HG03135 (cell line): ENCODE data around the gene P2RY14.

Source experiments
- ATAC-seq: cut with Tn5 transposase; IDR thresholded peaks from one replicate; pipeline ENCODE4 v1.9.1; 2021; ENCODE audit warnings: mild to moderate bottlenecking, moderate library complexity; ENCODE audit not compliant: unreplicated experiment

P2RY14 gene

DNA sequence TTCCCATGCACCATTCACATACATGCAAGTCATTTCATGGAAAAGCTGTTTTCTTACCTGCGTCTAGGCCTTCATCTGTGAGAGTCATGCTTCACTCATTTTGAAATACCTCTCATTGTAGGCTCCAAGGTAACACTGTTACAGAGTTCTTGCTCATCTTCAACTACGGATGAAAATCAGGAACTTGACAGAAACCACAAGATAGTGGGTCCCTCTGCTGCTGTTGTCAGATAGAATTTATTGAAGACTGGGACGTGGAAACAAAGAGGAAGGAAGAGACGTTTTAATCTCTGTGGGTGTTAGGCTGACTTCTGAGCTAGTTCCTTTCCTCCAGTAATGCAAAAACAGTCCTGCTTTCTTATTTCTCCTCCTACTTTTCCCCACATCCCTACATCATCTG is at the start of gene P2RY14:
P2RY14 (minus strand) TSS at position 313 of the 400 bp plus-strand sequence. CDS start 64,226 bp downstream, outside the sequence.
- no peak for ATAC-seq

DNA sequence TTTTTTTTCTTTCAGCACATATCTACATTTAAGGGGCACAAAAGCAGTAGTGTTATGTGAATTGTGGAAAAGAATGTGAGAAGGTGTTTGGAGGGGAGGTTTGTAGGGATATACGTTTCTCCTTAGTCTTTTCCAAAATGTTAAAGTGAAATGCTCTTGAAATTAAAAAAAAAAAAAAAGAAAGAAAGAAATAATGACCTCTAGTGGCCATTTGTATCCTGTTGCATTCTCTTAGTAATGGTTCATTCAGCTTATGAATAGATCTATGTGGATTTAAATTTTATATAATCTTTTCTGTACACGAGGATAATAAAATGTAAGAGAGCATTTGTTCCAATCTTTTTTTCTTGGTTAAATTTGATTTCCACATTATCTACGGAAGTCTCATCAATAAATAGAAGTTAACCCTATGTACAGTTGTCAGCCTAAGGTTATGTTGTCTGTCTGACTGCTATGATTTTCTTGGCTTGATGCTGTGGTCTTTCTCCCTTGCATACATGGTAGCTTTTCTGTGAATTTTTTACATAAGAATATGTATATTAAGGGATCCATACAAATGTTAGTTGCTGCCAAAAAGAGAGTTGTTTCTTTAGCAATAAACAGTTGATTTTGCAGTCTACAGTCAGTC is 49.3 kb upstream of the P2RY14 start:
- ATAC-seq, result no peak

DNA sequence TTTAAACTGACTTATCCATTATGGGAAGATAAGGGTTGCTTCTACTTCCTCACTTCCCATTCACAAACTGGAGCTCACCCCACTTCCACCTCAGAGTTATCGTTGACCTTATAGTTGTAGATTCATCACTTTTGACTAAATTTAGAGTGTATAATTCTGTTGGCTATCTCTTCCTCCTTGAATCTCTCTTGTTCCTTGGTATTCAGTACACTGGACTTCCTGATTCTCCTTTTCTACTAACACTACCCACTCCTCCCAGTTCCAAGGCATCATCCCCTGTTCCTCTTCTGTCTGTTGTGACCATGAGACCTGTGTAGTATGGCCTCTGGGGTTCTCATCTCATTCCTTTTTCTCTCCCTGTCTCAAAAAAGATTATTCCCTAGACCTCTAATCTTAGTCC is 44.2 kb upstream of the P2RY14 start:
- ATAC-seq, result no peak

DNA sequence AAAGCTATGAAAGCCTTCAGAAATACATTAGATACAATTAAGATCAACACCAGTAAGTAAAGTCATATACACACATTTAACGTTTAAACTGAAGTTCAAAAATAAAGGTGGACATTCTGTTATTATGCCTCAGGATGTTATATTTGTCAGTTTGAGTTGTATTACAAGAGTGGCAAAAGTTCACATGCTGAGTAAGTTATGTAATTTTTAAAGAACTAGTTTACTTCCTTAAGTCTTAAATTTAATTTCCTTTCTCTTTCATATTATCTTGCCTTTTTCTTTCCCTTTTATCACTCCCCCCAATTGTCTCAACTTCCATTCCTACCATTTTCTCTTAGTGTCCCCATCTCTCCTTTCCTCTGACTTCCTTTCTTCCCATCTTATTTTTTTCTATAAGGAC is 43.2 kb upstream of the P2RY14 start:
- ATAC-seq, result no peak

DNA sequence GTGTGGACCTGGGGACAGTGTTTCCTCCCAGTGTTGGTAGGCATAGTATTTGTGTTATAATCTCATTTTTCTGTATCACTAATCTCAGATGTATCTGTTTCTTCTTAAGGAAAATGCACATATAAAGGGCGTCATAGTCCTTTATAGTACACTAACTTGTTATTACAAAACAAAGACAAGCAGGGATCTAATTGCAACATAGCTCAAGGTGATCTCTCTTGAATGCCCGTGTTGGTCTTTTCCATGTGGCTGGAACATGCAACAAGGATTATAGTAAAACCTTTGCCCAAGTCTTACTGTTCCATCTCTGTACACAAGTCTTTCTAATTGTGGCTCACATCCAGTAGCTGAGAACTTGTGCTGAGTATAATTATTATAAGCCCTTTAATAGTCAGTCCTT is 41.8 kb upstream of the P2RY14 start:
- ATAC-seq, result no peak

DNA sequence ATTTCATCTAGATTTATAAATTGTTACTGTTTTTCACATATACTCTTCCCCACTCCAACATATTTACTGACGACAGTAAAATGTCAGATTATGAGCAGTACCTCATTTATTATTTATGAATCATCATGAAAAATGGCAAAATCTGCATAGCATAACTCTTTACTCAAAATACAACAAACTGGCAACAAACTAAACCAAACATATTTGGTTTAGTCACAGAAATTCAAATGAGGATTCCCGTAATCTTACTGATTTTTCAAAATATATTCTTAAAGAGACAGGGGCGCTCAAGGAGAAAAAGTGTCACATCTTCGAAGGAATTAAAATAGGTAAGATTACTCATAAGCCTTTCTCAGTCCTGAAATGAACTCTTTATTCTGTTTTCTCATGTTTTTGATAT is 41.3 kb upstream of the P2RY14 start:
- no peak for ATAC-seq

DNA sequence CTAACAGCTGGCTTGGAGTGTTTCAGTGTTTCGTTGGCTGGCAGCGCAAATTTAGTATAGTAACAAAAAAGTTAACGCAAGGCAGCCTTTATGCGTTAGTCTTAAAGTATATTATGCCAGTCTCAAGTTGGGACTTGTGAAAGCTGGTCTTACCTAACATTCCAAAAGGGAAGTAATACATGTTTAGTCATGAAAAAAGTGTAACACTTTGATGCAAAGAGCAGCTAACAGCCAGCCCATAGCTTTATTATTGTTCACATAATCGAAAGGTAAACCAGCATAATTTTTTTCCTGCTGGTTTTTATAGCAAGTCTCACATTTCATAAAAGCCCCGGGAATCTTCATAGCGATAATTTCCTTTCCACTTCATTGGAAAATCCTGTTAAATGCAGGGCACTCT is 40.6 kb upstream of the P2RY14 start:
- ATAC-seq, result no peak

DNA sequence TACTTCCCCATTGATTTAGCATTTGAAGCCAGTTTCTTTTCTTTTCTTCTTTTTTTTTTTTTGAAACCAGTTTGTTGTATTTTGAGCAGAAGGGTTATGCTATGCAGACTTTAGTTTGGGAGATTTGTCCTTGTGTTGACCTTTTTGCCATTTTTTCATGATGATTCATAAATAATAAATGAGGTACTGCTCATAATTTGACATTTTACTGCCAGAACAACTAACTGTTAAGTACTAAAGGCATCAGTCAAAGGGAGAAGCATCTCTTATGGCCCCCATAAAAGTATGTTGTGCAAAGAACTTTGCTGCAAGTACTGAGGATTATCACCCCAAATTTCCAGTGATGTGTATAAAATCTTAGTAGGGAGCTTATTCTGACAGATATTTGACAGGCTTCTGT is 40.0 kb upstream of the P2RY14 start:
- no peak for ATAC-seq

DNA sequence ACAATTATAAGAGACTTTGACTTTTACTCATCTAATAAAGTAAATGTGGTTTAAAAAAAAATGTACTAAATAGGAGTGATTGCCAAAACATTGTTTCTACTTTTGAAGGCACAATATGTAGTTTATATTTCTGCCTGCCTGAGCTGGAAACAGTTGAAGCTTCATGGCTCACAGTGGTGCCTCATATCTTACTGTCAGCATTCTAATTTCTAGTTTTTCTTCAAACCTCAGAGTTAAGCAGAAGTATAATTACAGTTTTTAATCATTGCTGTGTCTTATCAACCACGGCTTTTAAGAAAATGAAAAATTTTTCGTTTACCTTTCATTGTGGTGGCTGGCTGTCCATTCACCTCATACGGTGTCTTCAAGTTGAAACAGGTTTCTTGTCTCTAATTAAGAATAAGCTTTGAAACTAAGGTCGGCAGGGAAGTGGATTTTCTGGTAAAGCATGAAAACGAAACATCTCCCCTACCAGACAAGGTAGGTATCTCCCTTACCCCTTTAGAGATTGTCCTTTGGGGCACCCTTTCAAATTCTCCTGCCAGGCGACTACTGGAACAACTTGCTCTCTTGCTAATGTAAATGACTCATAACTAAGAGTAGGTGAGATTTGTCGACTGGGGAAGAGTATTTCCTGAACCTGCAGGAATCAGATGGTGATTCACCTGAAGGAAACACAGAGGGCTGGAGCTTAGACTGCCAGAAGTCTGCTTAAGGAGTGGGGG is 38.1 kb upstream of the P2RY14 start, which contains the start of gene GPR87:
GPR87 (minus strand) TSS at position 554 of the 725 bp plus-strand sequence. CDS start 16,720 bp downstream, outside the sequence.
- no peak for ATAC-seq

DNA sequence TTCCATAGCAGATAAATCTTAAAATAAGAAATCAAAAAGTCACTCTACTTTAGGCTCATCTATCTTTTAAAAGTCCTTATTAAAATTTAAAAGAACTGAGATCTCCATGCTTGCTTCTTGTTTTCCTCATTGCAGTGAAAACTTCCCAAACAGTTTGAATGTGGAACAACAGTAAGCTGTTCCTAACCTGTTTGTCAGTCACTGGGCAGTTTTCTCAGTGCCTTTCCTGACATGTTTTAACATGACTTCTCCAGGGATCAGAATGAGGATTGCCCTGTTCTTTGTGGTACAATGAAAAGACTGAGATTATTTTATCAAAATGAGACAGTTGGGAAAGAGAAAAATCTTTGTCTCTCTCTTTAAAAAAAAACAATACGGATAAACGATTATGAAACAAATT is 37.5 kb upstream of the P2RY14 start:
- no peak for ATAC-seq

DNA sequence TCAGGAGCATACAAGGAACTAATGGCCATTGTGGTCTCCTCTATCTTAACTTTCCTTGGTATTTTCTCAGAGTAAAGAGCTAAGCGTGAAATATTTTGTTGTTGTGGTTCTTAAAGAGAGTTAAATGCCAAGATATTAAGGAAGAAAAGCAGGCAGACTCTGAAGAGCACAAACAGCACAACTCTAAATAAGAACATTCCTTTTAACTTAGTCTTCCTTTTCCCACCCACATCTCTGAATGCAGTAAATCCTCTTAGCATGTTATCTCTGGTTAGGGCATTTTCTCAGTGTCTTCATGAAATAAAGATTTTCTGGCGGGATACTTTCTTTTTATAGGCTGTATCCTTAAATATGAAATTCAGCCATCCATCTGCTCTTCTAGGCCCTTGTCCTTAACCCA is 36.8 kb upstream of the P2RY14 start:
- no peak for ATAC-seq

DNA sequence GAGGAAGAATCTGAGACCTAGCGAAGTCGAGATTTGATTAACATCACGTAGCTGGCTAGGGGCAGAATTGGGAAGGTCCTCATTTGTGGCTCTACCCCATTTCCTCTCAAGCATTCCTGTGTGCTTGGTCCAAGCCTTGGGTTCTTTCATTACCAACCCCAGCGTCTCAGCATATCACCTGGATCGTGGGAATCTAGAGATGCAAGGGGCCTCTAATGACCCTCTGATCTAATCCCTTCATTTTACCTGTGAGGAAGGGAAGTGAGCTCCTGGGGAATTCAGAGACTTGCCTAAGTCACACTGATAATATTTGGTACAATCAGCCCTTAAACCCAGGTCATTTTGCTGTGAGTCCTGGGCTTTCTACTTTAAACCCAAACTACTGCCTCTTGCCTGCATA is 36.3 kb upstream of the P2RY14 start:
- ATAC-seq, result no peak

DNA sequence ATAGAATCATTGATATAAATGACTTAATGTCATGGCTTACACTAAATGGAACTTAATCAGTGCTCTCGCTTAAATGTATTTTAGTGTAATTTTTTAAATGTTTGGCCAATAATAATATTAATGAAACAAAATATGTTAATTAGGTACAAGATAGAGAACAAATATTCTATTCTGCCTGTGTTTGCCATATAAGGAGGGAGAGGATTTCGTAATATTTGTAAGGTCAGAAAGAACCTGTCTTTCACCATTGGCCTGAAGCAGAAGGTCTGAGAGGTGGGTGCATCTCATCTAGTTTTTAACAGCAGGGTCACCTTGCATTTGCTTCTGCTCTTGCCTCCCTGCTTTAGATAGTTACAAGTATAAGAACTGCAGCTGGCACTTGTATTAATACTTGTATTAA is 35.8 kb upstream of the P2RY14 start:
- no peak for ATAC-seq

DNA sequence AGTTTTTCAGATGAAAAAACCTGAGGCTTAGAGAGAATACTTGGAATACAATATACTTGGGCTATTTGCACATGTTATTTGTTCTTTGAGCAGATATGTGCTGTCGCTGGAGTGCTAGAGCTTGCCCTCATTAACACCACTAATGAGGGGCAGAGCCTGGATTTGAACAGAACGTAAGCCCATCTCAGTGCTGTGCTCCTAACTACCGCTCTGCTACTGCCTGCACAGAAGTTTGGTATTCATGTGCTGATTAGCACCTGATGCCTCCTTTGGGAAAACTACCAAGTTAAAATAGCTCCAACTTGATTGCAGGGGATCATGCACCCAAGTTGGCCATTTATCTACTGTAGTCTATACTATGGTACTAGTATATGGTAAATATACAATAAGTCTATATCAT is 34.6 kb upstream of the P2RY14 start:
- no peak for ATAC-seq

DNA sequence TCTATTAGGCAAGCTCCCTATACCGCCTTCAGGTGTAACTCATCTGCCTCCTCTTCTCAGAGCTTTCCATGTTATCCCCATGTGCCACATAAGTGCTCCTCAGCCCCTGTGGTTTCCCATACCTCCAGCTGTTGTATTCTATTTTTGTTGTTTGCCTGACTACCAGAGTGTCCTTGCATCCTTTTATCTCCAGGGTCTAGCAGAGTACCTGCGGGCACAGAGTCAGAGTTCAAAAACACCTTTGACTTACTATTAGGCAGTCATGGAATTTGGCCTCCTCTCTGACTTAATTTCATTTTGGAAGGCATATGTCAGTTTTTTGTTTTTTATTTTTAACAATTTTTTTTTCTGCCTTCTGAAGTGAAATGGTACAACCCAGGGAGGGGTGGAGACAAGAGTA is 31.2 kb upstream of the P2RY14 start:
- ATAC-seq, result no peak

DNA sequence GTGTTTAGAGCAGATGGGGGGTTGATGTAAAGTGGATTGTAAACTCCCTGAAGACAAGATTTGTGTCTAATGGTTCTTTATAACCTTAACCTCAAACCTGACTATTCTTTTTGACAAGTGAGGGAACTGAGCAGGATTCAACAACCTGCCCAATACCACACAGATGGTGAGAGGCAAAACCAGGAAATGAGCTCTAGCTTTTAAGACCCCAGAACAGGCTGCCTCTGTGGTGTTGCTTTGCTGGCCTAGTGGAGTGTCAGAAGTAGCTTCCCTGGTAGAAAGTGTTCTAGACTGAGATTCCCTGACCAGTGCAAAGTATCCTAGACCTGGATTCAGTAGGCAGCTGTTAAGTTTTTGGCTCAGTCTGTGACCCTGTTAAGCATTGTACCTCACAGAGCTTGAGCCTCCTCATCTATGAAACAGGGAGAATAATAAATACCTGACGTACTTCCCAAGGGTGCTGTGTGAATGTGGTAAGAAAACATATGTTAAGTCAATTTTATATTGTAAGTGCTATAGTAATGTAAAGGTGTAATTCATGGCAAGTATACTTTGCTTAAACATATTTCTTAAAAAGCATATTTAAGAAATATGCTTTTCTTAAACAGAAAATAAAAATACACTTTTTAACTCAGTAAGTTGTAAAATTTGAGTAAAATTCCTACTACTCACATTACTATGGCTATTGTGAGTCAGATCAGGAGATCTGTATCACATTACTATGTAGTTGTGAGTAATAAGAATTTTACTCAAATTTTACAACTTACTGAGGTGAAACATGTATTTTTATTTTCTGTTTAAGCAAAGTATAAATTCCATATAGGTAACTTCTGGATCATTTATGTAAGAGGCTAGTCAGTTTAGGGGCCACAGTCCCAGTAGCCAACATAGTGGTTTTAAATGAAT is 29.5 kb upstream of the P2RY14 start:
- ATAC-seq, result no peak

DNA sequence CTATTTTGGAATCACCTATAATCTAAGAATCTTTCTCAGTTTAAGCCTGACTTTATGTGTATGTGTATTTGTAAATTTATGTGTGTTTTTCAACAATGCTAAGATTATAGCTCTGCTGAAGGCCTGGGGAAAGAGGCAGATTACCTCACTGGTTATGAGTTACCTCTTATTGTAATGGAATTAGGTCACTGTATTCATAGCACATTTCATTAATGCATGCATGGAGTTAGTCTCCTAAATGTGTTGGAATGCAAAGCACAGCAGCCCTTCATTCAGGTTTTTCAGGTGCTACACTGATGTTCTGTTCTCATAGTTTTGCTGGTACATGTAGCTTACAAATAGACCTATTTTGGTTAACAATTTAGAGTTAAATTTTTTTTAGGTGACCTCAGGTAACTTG is 28.8 kb upstream of the P2RY14 start:
- no peak for ATAC-seq

DNA sequence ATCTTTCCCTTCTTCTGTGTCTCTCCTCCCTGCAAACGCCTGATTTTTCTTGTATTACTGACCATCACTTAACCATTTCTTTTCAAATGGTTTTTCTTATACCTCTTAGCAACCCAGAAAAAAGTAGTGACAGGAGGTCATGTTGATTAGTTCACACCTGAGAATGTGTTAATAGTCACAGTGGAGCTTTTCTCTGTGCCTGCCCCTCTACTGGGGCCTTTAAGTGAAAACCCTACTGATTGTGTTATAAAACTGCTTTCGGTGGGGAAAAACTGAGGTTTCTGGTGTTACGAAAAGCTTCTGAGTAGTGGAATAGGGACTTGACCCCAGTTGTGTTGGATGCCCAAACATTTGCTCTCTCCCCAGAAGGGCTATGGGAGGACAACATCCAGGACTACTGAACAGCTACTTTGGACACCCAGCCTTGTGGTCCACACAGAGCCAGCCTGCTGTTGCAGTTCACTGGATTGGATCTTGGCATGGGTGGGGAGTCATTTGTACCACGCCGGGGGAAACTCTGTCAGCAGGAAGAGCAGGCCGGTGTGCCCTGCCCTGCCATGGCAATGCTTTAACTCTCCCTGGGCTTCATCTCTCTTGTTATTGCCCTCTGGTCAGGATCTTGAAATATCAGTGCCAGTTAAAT is 27.9 kb upstream of the P2RY14 start:
- ATAC-seq, result no peak

DNA sequence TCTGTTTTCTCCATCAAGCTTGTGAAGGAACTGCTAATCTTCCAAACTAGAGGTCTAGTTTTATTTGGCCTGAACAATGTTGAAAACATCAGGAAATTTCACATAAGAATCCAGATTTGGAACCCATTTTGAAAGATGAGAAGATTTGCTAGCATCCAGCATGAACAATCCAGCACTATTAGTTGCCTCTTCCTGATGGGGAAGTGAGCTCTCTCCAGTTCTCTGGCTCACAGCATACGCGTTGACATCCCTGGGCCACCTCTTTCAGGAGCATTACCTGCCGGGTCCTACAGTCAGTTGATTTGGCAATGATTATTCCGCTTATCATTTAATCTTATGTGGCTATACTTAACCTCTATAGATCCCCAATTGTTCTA is 27.4 kb upstream of the P2RY14 start:
- ATAC-seq, result no peak

DNA sequence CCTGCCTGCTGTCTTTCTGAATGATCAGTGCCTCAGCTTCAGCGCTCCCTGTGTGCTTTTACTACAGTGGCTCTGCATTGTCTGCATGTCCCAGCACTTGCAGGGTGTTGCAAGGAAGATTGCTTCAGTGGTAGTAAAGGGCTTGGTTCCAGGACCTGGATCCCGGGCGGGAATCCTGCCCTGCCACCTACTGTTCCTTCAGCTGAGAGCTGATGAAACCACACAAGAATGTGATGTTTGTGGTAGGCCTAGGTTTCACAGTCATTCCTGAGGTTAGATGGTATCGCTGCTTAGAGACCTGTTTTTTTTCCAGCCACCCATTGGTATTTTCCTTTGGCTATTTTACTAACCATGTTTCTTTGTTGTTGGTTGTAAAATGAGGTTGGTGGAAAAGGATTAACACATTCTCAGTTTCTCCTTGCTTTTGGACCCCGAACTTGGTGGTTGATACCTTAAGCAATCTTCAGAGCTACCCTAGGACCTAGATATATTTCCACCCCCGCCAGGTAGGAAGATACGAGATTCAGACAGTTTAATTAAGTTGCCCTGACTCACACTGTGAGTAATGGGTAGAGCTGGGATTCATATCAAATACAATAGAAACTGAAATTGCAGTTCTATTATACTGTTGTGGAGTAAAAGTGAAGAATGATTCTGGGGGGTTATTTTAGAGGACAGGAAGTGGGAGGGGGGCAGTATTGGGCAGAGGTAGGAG is 26.9 kb upstream of the P2RY14 start:
- ATAC-seq, result no peak

DNA sequence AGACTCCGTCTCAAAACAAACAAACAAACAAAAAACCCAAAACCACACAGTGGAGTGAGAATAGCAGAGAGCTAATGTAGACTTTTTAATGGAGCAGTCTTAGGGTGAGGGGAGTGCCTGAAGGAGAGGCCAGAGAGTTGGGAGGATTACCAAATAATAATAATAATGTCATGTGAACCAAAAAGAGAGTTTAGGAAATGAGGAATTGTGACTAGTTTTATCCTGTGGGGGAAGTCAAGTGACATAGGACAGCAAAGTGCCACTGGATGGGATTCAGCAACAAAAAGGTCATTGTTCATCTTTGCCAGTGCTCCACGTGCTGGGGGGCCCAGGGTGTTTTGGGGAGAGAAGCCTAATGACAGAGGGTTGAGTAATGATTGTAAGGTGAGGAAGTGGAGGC is 25.4 kb upstream of the P2RY14 start:
- no peak for ATAC-seq
